K562 (cell line): ENCODE data around the gene PRR23E. TPM values are rescaled to one million over a fixed set of nuclear protein-coding genes. Genes with fewer than 3 reads are reported as not detected.

Source experiments
- ATAC-seq: fragments of 200-7000 bp; cut with Tn5 transposase; 3 replicates; pipeline ENCODE4 v1.9.1; 2020; ENCODE audit warnings: moderate library complexity
- BruUV-seq: library from RNA; stranded (reverse); fragments of 400-500 nt; replicated peaks from 2 replicates; lab custom pipeline; 2021; lab: Mats Ljungman, UMichigan
- CTCF ChIA-PET: fragments of 300-600 bp; formaldehyde crosslinking; extraction: SDS; loops from one replicate; lab custom pipeline; 2021; ENCODE audit warnings: low intra/inter-chr PET ratio; lab: Yijun Ruan, JAX
- POLR2A ChIA-PET: fragments of 300-600, 350-650 bp; sonication (Branson Sonifier 250); formaldehyde crosslinking; extraction: SDS; loops from one replicate; lab custom pipeline; 2021; ENCODE audit warnings: antibody characterized with exemption, inconsistent platforms; lab: Yijun Ruan, JAX
- DNase-seq, 4 experiments: peaks; one replicate each; pipeline versions ENCODE4 v3.0.0 to v3.0.0-alpha.2; 2011 to 2018; ENCODE audit warnings: low spot score in 3 of 4, mixed read lengths in 3 of 4; ENCODE audit errors: extremely low read depth in 1 of 4
- FAIRE-seq: peaks from 2 replicates; lab custom pipeline; 2011; peaks lifted over from hg19 to GRCh38; lab: Jason Lieb, UNC
- H2AFZ ChIP-seq: 2 replicates; pipeline ENCODE4 v1.6.0; 2011; ENCODE audit warnings: low read depth, low read length, control low read depth, inconsistent platforms
- H3K27ac ChIP-seq: fragments of 200-600 bp; 3 replicates; pipeline ENCODE4 v1.8.0; 2011; ENCODE audit warnings: low read depth, mild to moderate bottlenecking, control low read depth, inconsistent platforms, low read length, moderate library complexity, mixed read lengths; ENCODE audit errors: extremely low read depth
- H3K27me3 ChIP-seq, 2 experiments: fragments of 300-600 bp in 1 of 2; 2 replicates in 1 of 2; 3 replicates in 1 of 2; pipeline versions ENCODE4 v1.6.0 to v1.8.0; 2011; ENCODE audit warnings: inconsistent platforms in 2 of 2, low read length in 2 of 2, mild to moderate bottlenecking in 1 of 2, mixed read lengths in 1 of 2, moderate library complexity in 1 of 2; ENCODE audit not compliant: control insufficient read depth in 2 of 2, insufficient read depth in 2 of 2
- H3K36me3 ChIP-seq: fragments of 300-600 bp; 3 replicates; pipeline ENCODE4 v1.8.0; 2011; ENCODE audit warnings: mild to moderate bottlenecking, low read length, inconsistent platforms; ENCODE audit not compliant: control insufficient read depth, insufficient read depth
- H3K4me1 ChIP-seq, 2 experiments: fragments of 200-600 bp in 1 of 2; replicated peaks in 1 of 2; 2 replicates in 1 of 2; 3 replicates in 1 of 2; pipeline versions ENCODE4 v1.5.1 to v1.8.0; 2011; ENCODE audit warnings: inconsistent platforms in 2 of 2, low read length in 2 of 2, mild to moderate bottlenecking in 1 of 2, mixed read lengths in 1 of 2, moderate library complexity in 1 of 2; ENCODE audit not compliant: control insufficient read depth in 2 of 2, insufficient read depth in 2 of 2
- H3K4me2 ChIP-seq: 2 replicates; pipeline ENCODE4 v1.6.1; 2011; ENCODE audit warnings: low read length, control low read depth, inconsistent platforms, mixed read lengths; ENCODE audit not compliant: insufficient read depth
- H3K4me3 ChIP-seq: fragments of 200-600 bp; sonication (generic), shearing (Covaris generic); 2 replicates; pipeline ENCODE4 v1.5.1; 2016; ENCODE audit warnings: control low read depth, inconsistent platforms
- H3K79me2 ChIP-seq: fragments of 200-600 bp; 3 replicates; pipeline ENCODE4 v1.8.0; 2011; ENCODE audit warnings: low read length, inconsistent platforms; ENCODE audit not compliant: control insufficient read depth, insufficient read depth
- H3K9ac ChIP-seq, 2 experiments: 2 replicates each; pipeline versions ENCODE4 v1.6.0 to v1.6.1; 2011; ENCODE audit warnings: low read depth in 2 of 2, low read length in 2 of 2, control low read depth in 1 of 2, inconsistent platforms in 1 of 2, mild to moderate bottlenecking in 1 of 2, mixed read lengths in 1 of 2; ENCODE audit not compliant: insufficient read depth in 1 of 2
- H3K9me1 ChIP-seq: one replicate; pipeline ENCODE4 v1.6.0; 2011; ENCODE audit warnings: inconsistent platforms, mild to moderate bottlenecking, low read length, moderate library complexity; ENCODE audit not compliant: control insufficient read depth, insufficient read depth
- H3K9me3 ChIP-seq: replicated peaks from 2 replicates; pipeline ENCODE4 v1.5.1; 2011; ENCODE audit warnings: low read depth, low read length, inconsistent platforms; ENCODE audit not compliant: control insufficient read depth, insufficient read depth
- H4K20me1 ChIP-seq: replicated peaks from 2 replicates; pipeline ENCODE4 v1.6.1; 2011; ENCODE audit warnings: low read length, inconsistent platforms, mixed read lengths; ENCODE audit not compliant: control insufficient read depth, insufficient read depth
- CBX5 ChIP-seq: IDR thresholded peaks from 2 replicates; pipeline ENCODE4 v1.6.1; 2014; ENCODE audit warnings: low read depth, borderline replicate concordance
- ILF3 ChIP-seq: fragments of 450-650 bp; IDR thresholded peaks from 2 replicates; pipeline ENCODE4 v1.6.1; 2018; ENCODE audit warnings: antibody characterized with exemption, mild to moderate bottlenecking, moderate library complexity, borderline replicate concordance
- KLF10 ChIP-seq: fragments of 250-450 bp; sonication (Bioruptor Pico); IDR thresholded peaks from 2 replicates; pipeline ENCODE4 v1.6.1; 2021; ENCODE audit warnings: matching md5 sums
- MCM2 ChIP-seq: fragments of 450-650 bp; IDR thresholded peaks from 2 replicates; pipeline ENCODE4 v1.6.1; 2017; ENCODE audit warnings: low read depth, mild to moderate bottlenecking
- MEF2D ChIP-seq: conservative IDR thresholded peaks from 2 replicates; pipeline ENCODE4 v1.6.1; 2016; ENCODE audit warnings: low read depth, missing genetic modification characterization, missing compliant biosample characterization
- PHTF2 ChIP-seq: fragments of 250-450 bp; sonication (Bioruptor Pico); IDR thresholded peaks from 2 replicates; pipeline ENCODE4 v1.5.0; 2021; ENCODE audit warnings: mild to moderate bottlenecking
- RREB1 ChIP-seq: fragments of 250-450 bp; sonication (Bioruptor Pico); IDR thresholded peaks from 2 replicates; pipeline ENCODE4 v1.4.0; 2020
- ZNF449 ChIP-seq: fragments of 250-450 bp; sonication (Bioruptor Pico); IDR thresholded peaks from 2 replicates; pipeline ENCODE4 v1.8.0; 2022; ENCODE audit warnings: moderate library complexity, mild to moderate bottlenecking, inconsistent platforms
- WGBS: fragments of 100-300 bp; shearing (Covaris generic); methylation state at CpG from one replicate; pipeline ENCODE4 v1.1.6; 2016; ENCODE audit warnings: low coverage, mixed read lengths; ENCODE audit not compliant: insufficient coverage; ENCODE audit errors: missing lambda C conversion rate; 5-methylcytosine and 5-hydroxymethylcytosine counted together
- in situ Hi-C: fragments of 300-500 bp; cut with MboI; formaldehyde crosslinking; loops from 4 replicates; pipeline ENCODE4 v1.15.0; 2018; ENCODE audit warnings: inconsistent platforms, mixed read lengths
- intact Hi-C: fragments of 100-400 bp; cut with micrococcal nuclease; formaldehyde crosslinking; loops from 2 replicates; pipeline ENCODE4 v1.14.2; 2022
- polyA plus RNA-seq, 8 experiments: library from polyadenylated mRNA; depleted of rRNA in 4 of 8; stranded (reverse) in 5 of 8; unstranded in 3 of 8; fragments of >200 nt; fragmentation: Nextera tagmentation in 2 of 8; fragmentation: Illumina TruSeq in 1 of 8; extraction: Ambion mirVana in 2 of 8; extraction: Trizol in 1 of 8; gene quantifications; 2 replicates each; pipeline versions ENCODE4 v1.2.1 to v1.2.3, GENCODE V29; 2011 to 2014; ENCODE audit warnings: inconsistent platforms in 1 of 8, missing spikeins in 1 of 8
- total RNA-seq, 7 experiments: library from RNA; depleted of rRNA in 6 of 7; stranded (reverse); fragments of >200 nt in 6 of 7; fragmentation: Illumina TruSeq in 2 of 7; extraction: Trizol in 2 of 7; gene quantifications; 2 replicates each; pipeline versions ENCODE4 v1.2.1 to v1.2.3, GENCODE V29; 2011 to 2021; ENCODE audit warnings: low replicate concordance in 1 of 7
- TF ChIP-seq, protein P1 (sequence below): fragments of 250-450 bp; sonication (Bioruptor Pico); IDR thresholded peaks from 2 replicates; pipeline ENCODE4 v1.5.0; 2021; ENCODE audit warnings: mild to moderate bottlenecking, moderate library complexity

PRR23E gene
- total and polyA plus RNA-seq, 9 of the 15 experiments (the other 6 are each of a cell fraction or from before 2014, with no cell fraction given) = not detected

DNA sequence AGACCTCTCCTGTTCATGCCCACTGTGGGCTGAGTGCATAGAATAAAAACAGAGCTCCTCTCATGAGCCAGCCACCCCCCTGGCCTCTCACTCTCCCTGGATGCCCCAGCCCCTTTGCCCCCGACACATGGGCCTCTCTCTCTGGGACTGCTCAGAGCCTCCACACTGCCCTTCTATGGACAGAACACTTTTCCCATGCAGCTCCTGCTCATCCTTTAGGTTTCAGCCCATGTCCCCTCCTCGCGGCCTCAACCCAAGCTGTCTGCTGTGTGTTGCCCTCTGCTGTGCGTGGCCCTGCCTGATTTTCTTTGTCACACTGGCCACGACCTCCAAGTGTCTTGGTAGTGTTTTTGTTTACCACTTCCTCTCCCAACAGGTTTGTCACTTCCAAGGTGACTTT lies 20.7 kb upstream of the PRR23E start:
- no peaks in the 10 kb centered on the region for H3K9me1 ChIP-seq
- H3K36me3 ChIP-seq = no peaks in the 10 kb centered on the region
- H3K27me3 ChIP-seq = no peaks in the 10 kb centered on the region; a peak in 1 of 5 replicates
- TF ChIP-seq CBX5 = no peak
- TF ChIP-seq MCM2 = no peak
- TF ChIP-seq ZNF449 (CRISPR knock-in tag) = no peak
- TF ChIP-seq KLF10 (CRISPR knock-in tag) = no peak
- TF ChIP-seq PHTF2 (CRISPR knock-in tag) = no peak
- TF ChIP-seq ILF3 = no peak
- TF ChIP-seq RREB1 = no peak
- TF ChIP-seq MEF2D = no peak
- TF ChIP-seq, protein P1, sequence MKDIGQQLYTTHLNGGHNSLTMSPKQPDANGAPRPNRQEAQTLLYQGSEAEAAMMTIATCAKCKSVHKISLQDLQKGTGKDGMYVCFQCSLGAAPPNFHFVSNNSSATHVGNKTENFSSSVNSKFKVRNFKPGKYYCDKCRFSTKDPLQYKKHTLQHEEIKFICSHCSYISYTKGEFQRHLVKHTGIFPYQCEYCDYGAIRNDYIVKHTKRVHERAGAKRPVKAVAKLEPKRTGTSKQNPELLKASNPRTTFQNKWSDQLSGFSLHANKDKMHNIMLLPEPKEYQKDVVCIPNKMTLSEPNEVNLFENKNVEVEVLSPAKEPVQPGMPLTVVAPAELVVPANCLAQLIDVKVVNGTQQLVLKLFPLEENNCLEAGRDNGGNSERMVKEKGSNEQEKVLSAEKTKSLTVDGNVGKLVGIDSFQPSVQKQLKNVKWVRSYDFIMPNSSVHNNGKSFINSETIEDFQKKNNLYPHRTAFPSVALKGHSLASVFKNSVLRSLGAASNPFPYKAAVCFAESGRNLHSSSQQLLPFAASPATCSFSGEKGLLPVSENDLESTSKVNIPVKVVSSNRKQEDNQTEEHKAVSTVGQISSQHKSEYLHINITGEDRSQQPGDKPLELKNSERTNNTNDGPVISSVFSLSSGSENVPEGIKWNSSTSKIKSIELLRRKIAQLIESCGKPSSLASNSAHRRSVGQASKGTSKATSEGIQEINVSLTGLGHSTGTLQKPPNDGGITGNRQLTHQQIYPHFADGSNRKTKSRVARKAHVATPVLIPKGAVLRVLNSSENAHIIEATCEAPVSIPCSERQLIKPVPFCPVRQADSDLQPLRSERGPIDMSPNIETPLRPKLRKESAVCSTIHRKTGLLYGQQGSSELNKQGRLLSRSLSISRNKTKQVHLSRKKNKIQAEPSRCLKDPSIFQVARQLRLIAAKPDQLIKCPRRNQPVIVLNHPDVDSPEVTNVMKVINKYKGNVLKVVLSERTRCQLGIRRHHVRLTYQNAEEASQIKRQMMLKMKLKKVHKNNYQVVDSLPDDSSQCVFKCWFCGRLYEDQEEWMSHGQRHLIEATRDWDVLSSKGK (CRISPR knock-in tag) = no peak
- ChIA-PET CTCF (no interaction called here), POLR2A (no interaction called here)
- no peak for ATAC-seq
- H3K9me3 ChIP-seq = no peaks in the 10 kb centered on the region
- no peak overlapping the region for H3K4me2 ChIP-seq
- FAIRE-seq = no peak
- H3K4me3 ChIP-seq = no peak overlapping the region
- intact Hi-C loops = no loop called here
- BruUV-seq = no TSS peak
- H3K79me2 ChIP-seq = no peaks in the 10 kb centered on the region
- H3K4me1 ChIP-seq = no peaks in the 10 kb centered on the region
- DNase-seq = no peak
- in situ Hi-C loops = no loop called here
- H4K20me1 ChIP-seq = no peaks in the 10 kb centered on the region
- H2AFZ ChIP-seq = no peak overlapping the region
- no peak overlapping the region for H3K9ac ChIP-seq
- WGBS = 0% methylated on average over 5 of the region's 5 CpGs
- no peak overlapping the region for H3K27ac ChIP-seq
